GM12874 (cell line): ENCODE measurements around the gene ALB.

Source experiments
- CTCF ChIP-seq: IDR thresholded peaks from 2 replicates; pipeline ENCODE4 v1.5.1; 2011; ENCODE audit warnings: low read depth, mild to moderate bottlenecking, control low read depth, low read length, moderate library complexity; ENCODE audit not compliant: insufficient read depth

ALB gene

GRCh38 chr4:73404457-73404856 is 370 bp downstream of the ALB start:
- no peak for TF ChIP-seq CTCF

GRCh38 chr4:73405138-73405537 is 1.1 kb downstream of the ALB start:
- no peak for TF ChIP-seq CTCF

- no peak for TF ChIP-seq CTCF
These were observed 2.4 kb downstream of the ALB start for GRCh38 chr4:73406548-73406875.

GRCh38 chr4:73407227-73407673 is 3.2 kb downstream of the ALB start:
- no peak for TF ChIP-seq CTCF

GRCh38 chr4:73408181-73408867 is 4.2 kb downstream of the ALB start:
- no peak for TF ChIP-seq CTCF

- no peak for TF ChIP-seq CTCF
These were observed 5.2 kb downstream of the ALB start for GRCh38 chr4:73409012-73409862.

- TF ChIP-seq CTCF: no peak
These were observed 6.0 kb downstream of the ALB start for GRCh38 chr4:73409978-73410548.
